HG03432 (cell line): ENCODE measurements around the gene WAC.
A peak's percentile ranks its signal among the peaks of the same experiment; 100 is the strongest.
"Not testable (repeated sequence)": the region's sequence is repeated elsewhere in the genome, so short reads cannot be mapped to it uniquely, and the experiment has no call there.

ENCODE experiments used
- ATAC-seq: cut with Tn5 transposase; IDR thresholded peaks from one replicate; pipeline ENCODE4 v1.9.1; 2021; ENCODE audit warnings: mild to moderate bottlenecking, moderate library complexity; ENCODE audit not compliant: unreplicated experiment

WAC gene

GRCh38 chr10:28532337-28533185 is at the start of gene WAC:
WAC (plus strand) TSS chr10:28533118; CDS start chr10:28533580, 462 bp downstream.
- peak; percentile 85 for ATAC-seq

- ATAC-seq, result no peak
Measured at GRCh38 chr10:28489206-28489605, 43.7 kb upstream of the WAC start.

- not testable (repeated sequence) for ATAC-seq
Measured at GRCh38 chr10:28490256-28490865, 42.6 kb upstream of the WAC start.

- ATAC-seq, result no peak
Measured at GRCh38 chr10:28492116-28492920, 40.6 kb upstream of the WAC start.

- no peak for ATAC-seq
Measured at GRCh38 chr10:28494420-28494819, 38.5 kb upstream of the WAC start.

- no peak for ATAC-seq
Measured at GRCh38 chr10:28495084-28495483, 37.8 kb upstream of the WAC start.

GRCh38 chr10:28496017-28496416 is 36.9 kb upstream of the WAC start:
- no peak for ATAC-seq

GRCh38 chr10:28496481-28496961 is 36.4 kb upstream of the WAC start:
- ATAC-seq, result no peak

GRCh38 chr10:28497313-28498126 is 35.4 kb upstream of the WAC start:
- no peak for ATAC-seq

GRCh38 chr10:28500203-28500602 is 32.7 kb upstream of the WAC start:
- ATAC-seq, result not testable (repeated sequence)

GRCh38 chr10:28503114-28503513 is 29.8 kb upstream of the WAC start:
- no peak for ATAC-seq

GRCh38 chr10:28505359-28505959 is 27.5 kb upstream of the WAC start:
- ATAC-seq, result no peak

- no peak for ATAC-seq
Measured at GRCh38 chr10:28508304-28508925, 24.5 kb upstream of the WAC start.

GRCh38 chr10:28509286-28509685 is 23.6 kb upstream of the WAC start:
- ATAC-seq, result no peak

GRCh38 chr10:28514648-28515047 is 18.3 kb upstream of the WAC start:
- no peak for ATAC-seq

GRCh38 chr10:28520346-28520745 is 12.6 kb upstream of the WAC start:
- no peak for ATAC-seq

- ATAC-seq, result not testable (repeated sequence)
Measured at GRCh38 chr10:28520828-28521227, 12.1 kb upstream of the WAC start.

- ATAC-seq, result not testable (repeated sequence)
Measured at GRCh38 chr10:28521961-28522360, 11.0 kb upstream of the WAC start.

GRCh38 chr10:28523725-28524252 is 9.1 kb upstream of the WAC start:
- no peak for ATAC-seq
